ENCODE data around the gene RFX3.

- TF ChIP-seq, protein P1, sequence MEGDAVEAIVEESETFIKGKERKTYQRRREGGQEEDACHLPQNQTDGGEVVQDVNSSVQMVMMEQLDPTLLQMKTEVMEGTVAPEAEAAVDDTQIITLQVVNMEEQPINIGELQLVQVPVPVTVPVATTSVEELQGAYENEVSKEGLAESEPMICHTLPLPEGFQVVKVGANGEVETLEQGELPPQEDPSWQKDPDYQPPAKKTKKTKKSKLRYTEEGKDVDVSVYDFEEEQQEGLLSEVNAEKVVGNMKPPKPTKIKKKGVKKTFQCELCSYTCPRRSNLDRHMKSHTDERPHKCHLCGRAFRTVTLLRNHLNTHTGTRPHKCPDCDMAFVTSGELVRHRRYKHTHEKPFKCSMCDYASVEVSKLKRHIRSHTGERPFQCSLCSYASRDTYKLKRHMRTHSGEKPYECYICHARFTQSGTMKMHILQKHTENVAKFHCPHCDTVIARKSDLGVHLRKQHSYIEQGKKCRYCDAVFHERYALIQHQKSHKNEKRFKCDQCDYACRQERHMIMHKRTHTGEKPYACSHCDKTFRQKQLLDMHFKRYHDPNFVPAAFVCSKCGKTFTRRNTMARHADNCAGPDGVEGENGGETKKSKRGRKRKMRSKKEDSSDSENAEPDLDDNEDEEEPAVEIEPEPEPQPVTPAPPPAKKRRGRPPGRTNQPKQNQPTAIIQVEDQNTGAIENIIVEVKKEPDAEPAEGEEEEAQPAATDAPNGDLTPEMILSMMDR (IDR thresholded peaks at IDR 0.05), result no peak
- TF ChIP-seq POLR2A (IDR thresholded peaks at IDR 0.05), result no peak
Observed at GRCh38 chr9:3436629-3437420, 89.0 kb downstream of the RFX3 start.

Measured in lower leg skin (tissue), 3 donors.